ENCODE data around the gene DNAAF9. TPM values are rescaled to one million over a fixed set of nuclear protein-coding genes. Genes with fewer than 3 reads are reported as not detected.
"Not testable (repeated sequence)": the region's sequence is repeated elsewhere in the genome, so short reads cannot be mapped to it uniquely, and the experiment has no call there.

The DNAAF9 gene
- total and polyA plus RNA-seq, 2 experiments from 2014 or later, result 11.8 to 16.9 TPM

- DNase-seq (ENCODE audit: low read depth in 1 of 2, low spot score in 1 of 2), result no peak
- no peaks in the 10 kb centered on the region for H3K36me3 ChIP-seq
- H3K27ac ChIP-seq, result no peak overlapping the region
- H3K27me3 ChIP-seq, result no peaks in the 10 kb centered on the region
- TF ChIP-seq CTCF (IDR thresholded peaks at IDR 0.05; ENCODE audit: low read depth, low read length), result no peak
- no peaks in the 10 kb centered on the region for H3K9me3 ChIP-seq (ENCODE audit: low read depth)
- H3K4me3 ChIP-seq, result no peak overlapping the region
- no peaks in the 10 kb centered on the region for H3K4me1 ChIP-seq (ENCODE audit: low read depth)
Measured at GRCh38 chr20:3421985-3422384, 14.5 kb upstream of the DNAAF9 start.

- peak in 1 of 2 donors; percentile 88 for DNase-seq (ENCODE audit: low read depth in 1 of 2, low spot score in 1 of 2)
- no peak overlapping the region for H3K27ac ChIP-seq
- H3K9me3 ChIP-seq (ENCODE audit: low read depth), result no peaks in the 10 kb centered on the region
- H3K36me3 ChIP-seq, result no peaks in the 10 kb centered on the region
- no peak overlapping the region for H3K4me3 ChIP-seq
- no peaks in the 10 kb centered on the region for H3K4me1 ChIP-seq (ENCODE audit: low read depth)
- TF ChIP-seq CTCF (IDR thresholded peaks at IDR 0.05; ENCODE audit: low read depth, low read length), result no peak
- H3K27me3 ChIP-seq, result no peaks in the 10 kb centered on the region
Measured at GRCh38 chr20:3420211-3420707, 12.8 kb upstream of the DNAAF9 start.

- not testable (repeated sequence) for DNase-seq (ENCODE audit: low read depth in 1 of 2, low spot score in 1 of 2); H3K9me3 ChIP-seq (ENCODE audit: low read depth); H3K27me3 ChIP-seq; H3K4me1 ChIP-seq (ENCODE audit: low read depth); H3K27ac ChIP-seq; H3K36me3 ChIP-seq; H3K4me3 ChIP-seq
Measured at GRCh38 chr20:3418161-3418560, 10.7 kb upstream of the DNAAF9 start.

GRCh38 chr20:3414122-3414521 lies 6.7 kb upstream of the DNAAF9 start:
- DNase-seq (ENCODE audit: low read depth in 1 of 2, low spot score in 1 of 2), result no peak
- H3K36me3 ChIP-seq, result no peaks in the 10 kb centered on the region
- no peak overlapping the region for H3K27ac ChIP-seq
- TF ChIP-seq CTCF (IDR thresholded peaks at IDR 0.05; ENCODE audit: low read depth, low read length), result no peak
- no peaks in the 10 kb centered on the region for H3K27me3 ChIP-seq
- H3K9me3 ChIP-seq (ENCODE audit: low read depth), result no peaks in the 10 kb centered on the region
- no peak overlapping the region for H3K4me3 ChIP-seq
- H3K4me1 ChIP-seq (ENCODE audit: low read depth), result no peaks in the 10 kb centered on the region

GRCh38 chr20:3413393-3413889 lies 6.0 kb upstream of the DNAAF9 start:
- no peak for TF ChIP-seq CTCF (IDR thresholded peaks at IDR 0.05; ENCODE audit: low read depth, low read length)
- H3K27ac ChIP-seq, result no peak overlapping the region
- no peaks in the 10 kb centered on the region for H3K9me3 ChIP-seq (ENCODE audit: low read depth)
- no peaks in the 10 kb centered on the region for H3K4me1 ChIP-seq (ENCODE audit: low read depth)
- H3K4me3 ChIP-seq, result no peak overlapping the region
- no peak for DNase-seq (ENCODE audit: low read depth in 1 of 2, low spot score in 1 of 2)
- H3K27me3 ChIP-seq, result no peaks in the 10 kb centered on the region
- no peaks in the 10 kb centered on the region for H3K36me3 ChIP-seq

GRCh38 chr20:3412600-3413392 lies 5.3 kb upstream of the DNAAF9 start:
- no peak for TF ChIP-seq CTCF (IDR thresholded peaks at IDR 0.05; ENCODE audit: low read depth, low read length)
- no peak for DNase-seq (ENCODE audit: low read depth in 1 of 2, low spot score in 1 of 2)

More at GRCh38 chr20:3412600-3413392, 5.3 kb upstream of the DNAAF9 start:
- no peaks in the 10 kb centered on the region for H3K4me1 ChIP-seq (ENCODE audit: low read depth)
- no peaks in the 10 kb centered on the region for H3K9me3 ChIP-seq (ENCODE audit: low read depth)
- no peaks in the 10 kb centered on the region for H3K27me3 ChIP-seq
- H3K27ac ChIP-seq, result no peak overlapping the region
- H3K4me3 ChIP-seq, result no peak overlapping the region
- no peaks in the 10 kb centered on the region for H3K36me3 ChIP-seq

All from cardiac muscle cell (in vitro differentiated cells and primary cell).